Measurements from ENCODE around the gene TRIM26. TPM values are rescaled to one million over a fixed set of nuclear protein-coding genes. Genes with fewer than 3 reads are reported as not detected.

TRIM26 gene, protein sequence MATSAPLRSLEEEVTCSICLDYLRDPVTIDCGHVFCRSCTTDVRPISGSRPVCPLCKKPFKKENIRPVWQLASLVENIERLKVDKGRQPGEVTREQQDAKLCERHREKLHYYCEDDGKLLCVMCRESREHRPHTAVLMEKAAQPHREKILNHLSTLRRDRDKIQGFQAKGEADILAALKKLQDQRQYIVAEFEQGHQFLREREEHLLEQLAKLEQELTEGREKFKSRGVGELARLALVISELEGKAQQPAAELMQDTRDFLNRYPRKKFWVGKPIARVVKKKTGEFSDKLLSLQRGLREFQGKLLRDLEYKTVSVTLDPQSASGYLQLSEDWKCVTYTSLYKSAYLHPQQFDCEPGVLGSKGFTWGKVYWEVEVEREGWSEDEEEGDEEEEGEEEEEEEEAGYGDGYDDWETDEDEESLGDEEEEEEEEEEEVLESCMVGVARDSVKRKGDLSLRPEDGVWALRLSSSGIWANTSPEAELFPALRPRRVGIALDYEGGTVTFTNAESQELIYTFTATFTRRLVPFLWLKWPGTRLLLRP
- total RNA-seq = 60.5 and 62.6 TPM in 2 replicates

DNA sequence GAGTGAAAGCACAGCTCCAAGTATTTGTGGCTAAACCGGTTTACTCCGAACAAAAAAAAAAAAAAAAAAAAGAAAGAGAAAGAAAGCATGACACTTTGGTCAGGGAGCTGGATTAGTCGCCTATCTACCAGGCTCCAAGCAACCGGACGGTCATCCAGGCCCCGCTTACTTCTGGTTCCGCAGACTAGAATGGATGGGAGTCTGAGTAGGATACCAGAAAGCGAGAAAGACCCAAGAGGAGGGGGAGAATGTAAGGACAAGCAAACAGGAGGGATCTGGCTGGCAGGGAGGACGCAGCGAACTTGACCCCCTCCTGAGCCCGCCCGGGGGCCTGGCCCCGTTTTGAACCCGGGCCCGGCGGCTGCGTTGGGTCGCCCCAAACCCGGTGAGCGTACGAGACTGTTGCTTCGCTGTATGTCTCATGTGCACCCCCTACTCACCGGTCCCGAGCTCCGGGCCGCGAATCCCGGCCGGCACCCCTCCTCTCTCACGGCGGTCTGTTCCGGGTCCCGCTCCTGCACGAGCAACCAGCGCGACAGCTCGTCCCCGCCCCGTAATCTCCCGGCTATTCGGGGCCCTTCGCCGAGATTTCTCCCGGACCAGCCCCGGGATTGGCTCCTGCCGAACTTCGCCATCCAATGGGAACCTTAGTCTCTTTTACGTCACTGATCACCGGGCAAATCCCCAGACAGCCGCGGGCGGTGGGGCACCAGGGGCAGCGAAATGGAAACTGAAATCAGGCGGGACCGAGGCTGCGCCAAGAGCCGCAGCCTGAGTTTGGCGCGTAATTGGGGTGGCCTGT is at the start of gene TRIM26:
Gene TRIM26, minus strand, starts transcription at position 542 of the 802 bp plus-strand sequence. CDS start 14,303 bp downstream, outside the sequence.

DNA sequence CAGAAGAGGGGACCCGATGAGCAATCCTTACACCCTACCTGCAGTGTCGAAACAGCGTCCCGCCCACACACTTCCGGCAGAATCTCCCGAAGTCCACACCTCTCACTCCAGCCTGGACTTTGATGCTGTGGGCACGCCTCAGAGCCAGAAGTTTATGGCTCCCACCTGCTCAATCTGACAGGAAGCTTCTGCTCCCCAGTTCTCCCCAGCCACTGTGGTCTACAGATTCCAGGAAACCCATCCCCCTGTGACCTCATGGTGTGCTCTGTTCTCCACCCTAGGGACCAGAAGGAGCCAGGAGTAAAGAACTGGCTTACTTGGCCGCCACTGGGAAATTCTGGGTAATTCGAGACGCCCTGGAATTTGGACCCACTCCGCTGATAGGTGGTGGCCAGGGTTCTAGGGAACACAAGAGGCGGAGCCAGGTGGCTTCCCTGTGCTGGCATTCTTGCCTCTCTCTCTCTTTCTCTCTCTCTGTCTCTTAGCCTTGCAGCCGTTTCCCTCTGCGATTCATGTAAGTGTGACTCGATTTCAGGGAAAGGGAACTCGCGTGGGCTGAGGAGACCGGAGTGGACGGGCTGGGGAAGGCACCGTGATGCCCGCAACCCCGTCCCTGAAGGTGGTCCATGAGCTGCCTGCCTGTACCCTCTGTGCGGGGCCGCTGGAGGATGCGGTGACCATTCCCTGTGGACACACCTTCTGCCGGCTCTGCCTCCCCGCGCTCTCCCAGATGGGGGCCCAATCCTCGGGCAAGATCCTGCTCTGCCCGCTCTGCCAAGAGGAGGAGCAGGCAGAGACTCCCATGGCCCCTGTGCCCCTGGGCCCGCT is 49.9 kb downstream of the TRIM26 start, which contains the start of gene TRIM15:
Gene TRIM15, plus strand, starts transcription at position 457 of the 828 bp plus-strand sequence. Its CDS starts 139 bp downstream, at position 596.

DNA sequence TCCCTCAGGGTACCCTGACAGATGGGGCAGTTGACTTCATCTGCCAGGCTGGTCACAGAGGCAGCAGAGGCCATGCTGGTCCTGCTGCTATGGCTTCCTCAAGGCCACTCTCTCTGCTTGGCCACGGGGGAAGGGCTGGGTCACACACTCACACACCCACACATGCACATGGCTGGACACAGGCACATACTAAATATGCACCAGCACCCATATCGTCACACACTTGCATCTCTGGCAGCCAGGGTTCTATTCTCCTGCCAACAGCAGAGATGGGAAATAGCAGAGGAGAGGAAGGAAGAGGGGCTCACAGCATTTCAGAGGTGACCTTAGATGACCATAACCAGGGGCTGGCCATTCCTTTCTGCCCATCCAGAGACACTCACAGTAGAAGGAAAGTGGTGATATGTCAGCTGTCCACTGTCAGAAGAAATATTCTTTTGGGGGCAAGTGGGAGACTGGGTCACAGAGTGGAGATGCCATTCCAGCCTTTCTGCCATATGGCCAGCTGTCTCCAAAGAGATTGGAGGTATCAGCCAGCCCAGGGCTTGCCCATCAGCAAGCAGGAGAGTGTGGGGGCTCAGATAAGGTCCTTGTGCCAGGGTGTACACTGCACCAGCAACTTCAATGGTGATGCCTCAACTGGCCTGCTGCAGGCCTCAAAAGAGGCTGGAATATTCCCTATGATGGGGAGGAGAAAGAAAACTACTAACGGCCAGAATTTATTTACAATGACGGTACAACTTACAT is 52.2 kb downstream of the TRIM26 start, which contains the start of gene TRIM10:
Gene TRIM10, minus strand, starts transcription at position 427 of the 747 bp plus-strand sequence. Its CDS starts 353 bp downstream, at position 74.

DNA sequence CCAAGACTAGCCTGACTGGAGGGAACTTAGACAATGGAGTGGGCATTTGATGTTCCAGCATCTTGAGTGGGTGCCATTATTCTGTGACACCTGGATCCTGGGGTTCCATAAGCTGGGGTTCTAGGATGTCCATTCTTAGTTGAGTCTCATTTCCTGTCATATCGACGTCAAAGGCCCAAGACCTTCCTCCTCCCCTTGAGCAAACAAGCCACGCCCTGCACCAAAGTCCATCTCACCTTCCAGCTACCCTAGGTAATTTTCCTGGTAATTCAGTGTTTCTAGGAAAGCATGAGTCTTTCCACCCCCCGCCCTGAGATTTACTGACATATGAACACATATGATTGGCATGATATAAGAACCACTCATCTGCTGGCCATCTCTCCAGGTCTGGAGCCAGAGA is 77.4 kb downstream of the TRIM26 start, which contains the start of gene TRIM40:
Gene TRIM40, plus strand, starts transcription at position 384 of the 400 bp plus-strand sequence. CDS start 897 bp downstream, outside the sequence.

Other genes starting within 250 kb of the TRIM26 start
- gene POLR1H, start 152.1 kb downstream of the TRIM26 start, total RNA-seq = 28.0 and 38.4 TPM in 2 replicates
- gene PPP1R11, start 146.2 kb downstream of the TRIM26 start, total RNA-seq = 37.1 and 40.5 TPM in 2 replicates
- gene RNF39, start 137.6 kb downstream of the TRIM26 start, total RNA-seq = not detected in 2 replicates
- not detected in 2 replicates for gene TRIM31, start 100.3 kb downstream of the TRIM26 start, total RNA-seq
- not detected in 2 replicates for gene TRIM40, start 77.3 kb downstream of the TRIM26 start, total RNA-seq
- gene TRIM10, start 52.2 kb downstream of the TRIM26 start, total RNA-seq = not detected in 2 replicates
- not detected in 2 replicates for gene TRIM15, start 49.9 kb downstream of the TRIM26 start, total RNA-seq
- 5.7 and 9.1 TPM in 2 replicates for gene TRIM39, start 113.5 kb upstream of the TRIM26 start, total RNA-seq
- gene RPP21, start 131.8 kb upstream of the TRIM26 start, total RNA-seq = 52.1 and 79.5 TPM in 2 replicates